Measurements from ENCODE around the gene FAM156A.
"Not testable (repeated sequence)": the region's sequence is repeated elsewhere in the genome, so short reads cannot be mapped to it uniquely, and the experiment has no call there.

GRCh38 chrX:52975576-52975975 is 17.3 kb upstream of the FAM156A start:
- not testable (repeated sequence) for TF ChIP-seq CTCF, POLR2A (IDR thresholded peaks at IDR 0.05)
